ENCODE results near the gene LKAAEAR1.

DNA sequence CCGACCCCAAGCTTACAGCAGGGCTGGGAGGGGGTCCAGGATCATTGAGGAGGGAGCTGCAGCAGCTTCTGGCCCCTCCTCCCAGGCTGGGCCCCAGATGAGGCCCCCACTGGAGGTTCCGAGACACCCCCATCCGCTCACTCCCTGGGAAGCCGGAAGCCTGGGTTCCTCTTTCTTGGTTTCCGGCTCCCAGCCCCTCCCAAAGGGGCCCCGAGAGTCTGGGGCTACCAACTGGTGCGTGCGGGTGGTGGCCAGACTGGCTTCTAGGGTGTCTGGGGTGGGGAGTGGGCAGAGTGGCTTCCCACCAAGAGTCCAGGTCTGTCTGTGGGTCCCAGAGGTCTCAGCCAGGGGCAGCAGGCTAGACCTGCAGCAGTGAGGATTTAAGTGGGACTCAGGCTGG is 7.1 kb downstream of the LKAAEAR1 start:
- no peak for TF ChIP-seq CTCF (IDR thresholded peaks at IDR 0.05)
- no peak for TF ChIP-seq EP300 (IDR thresholded peaks at IDR 0.05)
